ENCODE measurements around the gene QSOX1.

DNA sequence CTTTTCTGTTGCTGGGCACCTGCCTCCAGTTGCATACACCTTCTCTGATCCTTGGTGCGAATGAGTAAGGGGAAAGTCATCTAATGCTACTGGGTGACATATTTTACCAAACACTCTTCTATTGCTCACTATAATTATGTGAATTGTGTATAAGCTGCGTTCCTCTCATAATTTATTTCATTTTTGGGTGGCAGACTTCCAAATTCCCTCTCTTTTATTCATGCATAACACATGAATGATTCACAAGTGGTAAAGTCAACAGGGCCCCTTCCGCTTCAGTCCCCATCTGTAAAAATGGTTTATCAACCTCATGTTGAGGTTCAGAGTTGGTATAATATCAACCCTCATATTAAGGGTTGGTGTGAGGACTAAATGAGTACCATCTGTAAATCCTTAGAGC is 3.2 kb upstream of the QSOX1 start:
- TF ChIP-seq EZH2 (IDR thresholded peaks at IDR 0.05; ENCODE audit: low read depth) = no peak
- TF ChIP-seq, protein P1, sequence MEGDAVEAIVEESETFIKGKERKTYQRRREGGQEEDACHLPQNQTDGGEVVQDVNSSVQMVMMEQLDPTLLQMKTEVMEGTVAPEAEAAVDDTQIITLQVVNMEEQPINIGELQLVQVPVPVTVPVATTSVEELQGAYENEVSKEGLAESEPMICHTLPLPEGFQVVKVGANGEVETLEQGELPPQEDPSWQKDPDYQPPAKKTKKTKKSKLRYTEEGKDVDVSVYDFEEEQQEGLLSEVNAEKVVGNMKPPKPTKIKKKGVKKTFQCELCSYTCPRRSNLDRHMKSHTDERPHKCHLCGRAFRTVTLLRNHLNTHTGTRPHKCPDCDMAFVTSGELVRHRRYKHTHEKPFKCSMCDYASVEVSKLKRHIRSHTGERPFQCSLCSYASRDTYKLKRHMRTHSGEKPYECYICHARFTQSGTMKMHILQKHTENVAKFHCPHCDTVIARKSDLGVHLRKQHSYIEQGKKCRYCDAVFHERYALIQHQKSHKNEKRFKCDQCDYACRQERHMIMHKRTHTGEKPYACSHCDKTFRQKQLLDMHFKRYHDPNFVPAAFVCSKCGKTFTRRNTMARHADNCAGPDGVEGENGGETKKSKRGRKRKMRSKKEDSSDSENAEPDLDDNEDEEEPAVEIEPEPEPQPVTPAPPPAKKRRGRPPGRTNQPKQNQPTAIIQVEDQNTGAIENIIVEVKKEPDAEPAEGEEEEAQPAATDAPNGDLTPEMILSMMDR (conservative IDR thresholded peaks at IDR 0.05) = no peak
